Adrenal gland (tissue), 12 donors: ENCODE data around the gene HHEX. TPM values are rescaled to one million over a fixed set of nuclear protein-coding genes. Genes with fewer than 3 reads are reported as not detected.

Experiments
- DNase-seq, 7 donors: peaks; one replicate each; pipeline ENCODE4 v3.0.0-alpha.2; 2019 to 2020
- H3K27ac ChIP-seq, 5 donors: fragments of 200-600 bp; sonication (generic) in 4 of 5; 1 replicate in 3 of 5; 2 replicates in 2 of 5; pipeline versions ENCODE4 v1.5.1 to v1.8.0; 2016 to 2020; ENCODE audit warnings: mild to moderate bottlenecking in 1 of 5
- H3K27me3 ChIP-seq: fragments of 200-600 bp; 2 replicates; pipeline ENCODE4 v1.8.0; 2021
- H3K36me3 ChIP-seq, 2 donors: fragments of 200-600 bp; replicated peaks in 1 of 2; 1 replicate in 1 of 2; 2 replicates in 1 of 2; pipeline versions ENCODE4 v1.5.1 to v1.8.0; 2018 to 2022
- H3K4me1 ChIP-seq, 2 donors: fragments of 200-600 bp; replicated peaks in 1 of 2; 1 replicate in 1 of 2; 2 replicates in 1 of 2; pipeline versions ENCODE4 v1.5.1 to v1.8.0; 2018 to 2021
- H3K4me3 ChIP-seq, 4 donors: fragments of 200-600 bp; sonication (generic) in 3 of 4; one replicate each; pipeline ENCODE4 v1.5.1; 2016 to 2018
- H3K9me3 ChIP-seq, 3 donors: fragments of 200-600 bp; sonication (generic) in 1 of 3; replicated peaks in 1 of 3; 1 replicate in 2 of 3; 2 replicates in 1 of 3; pipeline versions ENCODE4 v1.5.1 to v1.8.0; 2016 to 2021
- CTCF ChIP-seq, 6 experiments: fragments of 450-650 bp in 4 of 6; fragments of 200-600 bp in 2 of 6; sonication (generic) in 1 of 6; IDR thresholded peaks; 1 replicate in 5 of 6; 2 replicates in 1 of 6; pipeline versions ENCODE4 v1.5.1 to v1.8.0; 2016 to 2021; ENCODE audit warnings: antibody characterized with exemption in 6 of 6, mild to moderate bottlenecking in 2 of 6, moderate library complexity in 1 of 6
- POLR2A ChIP-seq, 2 donors: fragments of 450-650 bp; IDR thresholded peaks; one replicate each; pipeline ENCODE4 v1.6.1; 2017; ENCODE audit warnings: antibody characterized with exemption in 2 of 2, mild to moderate bottlenecking in 2 of 2, moderate library complexity in 1 of 2
- WGBS, 4 donors: extraction: QIAGEN DNeasy Blood & Tissue Kit in 2 of 4; methylation state at CpG; one replicate each; pipeline versions ENCODE4 v1.1.5 to v1.1.7; 2013 to 2017; 5-methylcytosine and 5-hydroxymethylcytosine counted together
- intact Hi-C, 2 donors: fragments of 100-400 bp; cut with DNase I; formaldehyde crosslinking; loops; one replicate each; pipeline versions ENCODE4 v1.14.1 to v1.15.0; 2022 to 2023
- polyA plus RNA-seq, 3 donors: library from polyadenylated mRNA; stranded (reverse); fragments of 200-250 nt in 2 of 3; fragments of 350-450 nt in 1 of 3; fragmentation: Illumina TruSeq in 1 of 3; extraction: RNeasy Lipid Tissue Mini Kit (QIAGEN cat#74804) in 1 of 3; gene quantifications; one replicate each; pipeline ENCODE4 v1.2.3, GENCODE V29; 2013 to 2014
- total RNA-seq, 9 donors: library from RNA; depleted of rRNA in 4 of 9; stranded (reverse); fragments of >200 nt in 4 of 9; fragments of 120-200 nt in 1 of 9; fragmentation: NEBNext Ultra II Directional in 1 of 9; extraction: Animal tissue kit (Norgen Biotek cat#: 25700) in 1 of 9; gene quantifications; one replicate each; pipeline versions ENCODE4 v1.1.0 to v1.2.4, GENCODE V29; 2013 to 2023
- donor health status: healthy with polysubstance abuse.
- donor health status: Bipolar disorder and iron deficiency.
- donor health status: DM: yes; HTN: yes; CAD: no.
- donor health status: DM: no; HTN: no; CAD: no.
- donor health status: DM: no; HTN: no; CAD: no.
- donor health status: DM: yes; HTN: yes; CAD: no.

Gene HHEX
- total and polyA plus RNA-seq, 12 donors: 10.2 to 49.3 (median 20.0) TPM

- H3K9me3 ChIP-seq: no peaks in the 10 kb centered on the region
- TF ChIP-seq CTCF (IDR thresholded peaks at IDR 0.05) (no peak), POLR2A (IDR thresholded peaks at IDR 0.05) (no peak)
- H3K27ac ChIP-seq: no peak overlapping the region
- WGBS, 4 donors: 91 to 97% (median 92%) methylated on average over 2 of the region's 2 CpGs
- no peaks in the 10 kb centered on the region for H3K36me3 ChIP-seq
- H3K4me1 ChIP-seq: no peaks in the 10 kb centered on the region
- no peaks in the 10 kb centered on the region for H3K27me3 ChIP-seq
- H3K4me3 ChIP-seq: no peak overlapping the region
- intact Hi-C loops: no loop called here
- no peak for DNase-seq
Observed at GRCh38 chr10:92732958-92733357, 43.2 kb downstream of the HHEX start.

- peak in 1 of 7 donors; percentile 15 for DNase-seq
- H3K27ac ChIP-seq: no peak overlapping the region
- TF ChIP-seq POLR2A (IDR thresholded peaks at IDR 0.05) (no peak), CTCF (IDR thresholded peaks at IDR 0.05) (no peak)
Observed at GRCh38 chr10:92734301-92734700, 44.5 kb downstream of the HHEX start.

GRCh38 chr10:92735938-92736337, 46.2 kb downstream of the HHEX start:
- no peaks in the 10 kb centered on the region for H3K27me3 ChIP-seq
- no peaks in the 10 kb centered on the region for H3K4me1 ChIP-seq
- no peak overlapping the region for H3K27ac ChIP-seq
- TF ChIP-seq POLR2A (IDR thresholded peaks at IDR 0.05): no peak
- TF ChIP-seq CTCF (IDR thresholded peaks at IDR 0.05): no peak
- intact Hi-C loops: no loop called here
- WGBS, 4 donors: 90 to 95% (median 92%) methylated on average over 3 of the region's 3 CpGs
- no peak overlapping the region for H3K4me3 ChIP-seq
- no peak for DNase-seq
- H3K36me3 ChIP-seq: no peaks in the 10 kb centered on the region
- no peaks in the 10 kb centered on the region for H3K9me3 ChIP-seq

More at GRCh38 chr10:92734301-92734700, 44.5 kb downstream of the HHEX start:
- intact Hi-C loops: no loop called here
- Histone ChIP-seq H3K4me1 (no peaks in the 10 kb centered on the region), H3K36me3 (no peaks in the 10 kb centered on the region), H3K9me3 (no peaks in the 10 kb centered on the region), H3K4me3 (no peak overlapping the region), H3K27me3 (no peaks in the 10 kb centered on the region)

- H3K4me1 ChIP-seq: no peaks in the 10 kb centered on the region
- H3K27me3 ChIP-seq: no peaks in the 10 kb centered on the region
- TF ChIP-seq CTCF (IDR thresholded peaks at IDR 0.05): no peak
- no peak for TF ChIP-seq POLR2A (IDR thresholded peaks at IDR 0.05)
- no peak overlapping the region for H3K4me3 ChIP-seq
- DNase-seq: no peak
- no peak overlapping the region for H3K27ac ChIP-seq
- no peaks in the 10 kb centered on the region for H3K36me3 ChIP-seq
- intact Hi-C loops: no loop called here
- no peaks in the 10 kb centered on the region for H3K9me3 ChIP-seq
- WGBS, 4 donors: 89 to 94% (median 93%) methylated on average over 7 of the region's 7 CpGs
Observed at GRCh38 chr10:92737484-92737883, 47.7 kb downstream of the HHEX start.
